Measurements from ENCODE around the gene PPFIBP1. TPM values are rescaled to one million over a fixed set of nuclear protein-coding genes. Genes with fewer than 3 reads are reported as not detected.

PPFIBP1 gene
- total RNA-seq, 1 donor from 2014 or later, result 68.9 TPM

DNA sequence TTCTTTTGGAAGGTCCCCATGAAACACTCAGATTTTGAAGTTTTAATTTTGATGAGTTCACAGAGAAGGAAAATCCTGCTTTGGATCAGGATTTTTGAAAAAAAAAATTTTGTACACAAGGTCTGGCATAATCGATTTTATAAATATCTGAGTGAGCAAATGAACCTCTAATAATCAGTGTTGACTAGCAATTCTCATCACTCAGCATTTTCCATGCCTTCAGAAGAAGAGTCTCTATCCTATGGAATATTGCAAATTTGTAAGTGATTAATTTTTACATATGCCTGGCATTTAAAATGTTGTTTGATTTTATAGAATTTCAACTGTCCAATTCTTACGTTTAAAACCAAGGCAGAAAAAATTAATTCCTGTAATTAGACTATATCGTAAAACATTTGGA, 141.7 kb downstream of the PPFIBP1 start:
- DNase-seq (ENCODE audit: low spot score), result no peak

DNA sequence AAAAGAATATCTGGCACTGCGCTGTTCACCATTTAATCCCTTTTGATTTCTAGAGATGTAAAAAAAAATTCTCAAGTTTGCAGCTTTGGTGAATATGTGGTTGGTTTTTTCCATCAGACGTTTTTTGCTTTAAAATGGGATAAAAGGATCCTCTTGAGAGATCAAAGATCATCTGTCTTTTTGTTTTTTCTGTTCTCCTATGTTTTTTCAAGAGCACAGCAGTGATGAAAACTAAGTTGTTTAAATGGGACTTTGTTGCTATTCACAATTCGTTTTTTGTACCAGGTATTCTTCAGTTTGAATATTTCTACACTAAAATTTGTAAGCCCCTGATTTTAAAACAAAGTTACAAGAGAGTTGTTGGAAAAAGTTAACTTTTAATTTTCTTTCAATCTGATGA, 142.5 kb downstream of the PPFIBP1 start:
- no peak for DNase-seq (ENCODE audit: low spot score)

DNA sequence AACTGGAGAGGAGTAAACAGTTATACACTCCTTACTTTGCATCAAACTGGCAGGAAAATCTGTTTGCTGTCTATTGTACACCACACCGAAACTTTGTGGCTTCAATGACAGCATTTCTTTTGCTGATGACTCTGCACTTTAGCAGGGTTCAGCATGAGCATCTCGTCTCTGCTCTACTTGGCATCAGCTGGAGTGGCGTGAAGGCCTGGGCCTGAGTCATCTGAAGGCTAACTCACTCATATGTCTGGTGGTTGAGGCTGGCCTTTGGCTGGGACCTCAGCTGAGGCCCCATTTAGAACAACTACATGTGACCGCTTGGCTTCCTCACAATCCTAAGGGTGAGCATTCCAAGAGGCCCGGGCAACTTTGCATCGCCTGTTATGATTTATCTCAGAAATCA, 143.5 kb downstream of the PPFIBP1 start:
- DNase-seq (ENCODE audit: low spot score), result no peak

DNA sequence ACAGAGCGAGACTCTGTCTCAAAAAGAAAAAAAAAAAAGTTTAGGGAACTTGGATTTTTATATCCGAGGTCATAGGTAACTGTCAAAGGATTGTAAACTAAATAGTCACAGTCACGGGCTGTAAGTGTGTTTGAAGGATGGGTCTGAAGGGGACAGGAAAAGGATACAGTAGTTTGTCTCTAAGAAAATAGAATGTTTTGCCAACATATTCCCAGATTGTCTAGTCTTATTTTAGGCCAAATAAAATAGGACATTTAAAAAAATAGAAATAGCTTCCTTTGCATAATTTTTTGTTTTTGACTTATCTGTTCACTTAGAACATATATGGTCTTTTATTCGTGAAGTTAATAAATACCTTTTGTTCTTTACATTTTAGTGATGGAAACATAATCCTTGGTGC, 148.0 kb downstream of the PPFIBP1 start:
- DNase-seq (ENCODE audit: low spot score), result no peak

DNA sequence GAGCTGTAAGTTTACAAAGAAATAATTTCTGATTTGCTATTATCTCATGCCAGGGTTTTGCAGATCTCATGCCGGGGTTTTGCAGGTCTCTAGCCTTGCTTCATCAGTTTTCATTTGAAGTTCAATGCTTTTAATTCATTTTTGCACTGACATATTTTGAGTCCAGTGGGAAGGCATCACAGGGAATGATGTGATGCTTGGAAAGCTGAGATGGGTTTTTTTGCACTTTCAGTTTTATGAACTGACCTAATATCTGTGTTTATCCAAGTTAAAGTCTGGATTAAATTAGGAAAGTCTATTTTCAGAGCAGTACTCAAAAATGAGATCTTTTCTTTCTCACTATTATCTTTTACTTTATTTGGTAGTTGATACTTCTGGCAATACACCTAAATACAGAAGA, 148.6 kb downstream of the PPFIBP1 start:
- DNase-seq (ENCODE audit: low spot score), result no peak

DNA sequence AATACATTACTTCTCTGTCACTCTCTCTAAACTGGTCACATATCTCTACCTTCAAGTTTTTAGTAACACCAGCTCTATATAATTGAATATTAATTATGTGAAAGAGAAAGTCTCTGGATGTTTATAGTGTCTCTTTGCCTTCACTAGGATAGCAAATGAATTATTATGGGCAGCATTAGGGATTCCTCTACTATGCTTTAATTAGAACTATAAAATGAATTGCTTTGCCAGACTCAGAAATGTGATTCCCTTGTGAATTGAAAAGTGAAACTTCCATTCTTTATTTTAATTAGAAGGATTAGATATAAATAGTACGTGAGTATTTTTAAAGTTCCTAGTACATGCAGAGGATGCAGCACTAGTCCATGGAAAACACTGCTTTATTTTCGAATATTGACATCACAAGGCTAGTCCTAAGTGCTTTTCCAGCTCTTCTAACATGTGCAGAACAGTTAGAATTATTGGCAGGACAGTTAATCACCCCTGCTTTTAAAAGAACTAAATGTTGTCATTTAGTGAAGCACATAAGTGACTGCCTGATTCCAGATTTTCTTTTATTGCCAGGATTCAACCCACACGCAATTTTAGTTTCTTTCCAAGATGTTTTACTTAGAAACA, 149.2 kb downstream of the PPFIBP1 start:
- DNase-seq (ENCODE audit: low spot score), result peak; percentile 35

DNA sequence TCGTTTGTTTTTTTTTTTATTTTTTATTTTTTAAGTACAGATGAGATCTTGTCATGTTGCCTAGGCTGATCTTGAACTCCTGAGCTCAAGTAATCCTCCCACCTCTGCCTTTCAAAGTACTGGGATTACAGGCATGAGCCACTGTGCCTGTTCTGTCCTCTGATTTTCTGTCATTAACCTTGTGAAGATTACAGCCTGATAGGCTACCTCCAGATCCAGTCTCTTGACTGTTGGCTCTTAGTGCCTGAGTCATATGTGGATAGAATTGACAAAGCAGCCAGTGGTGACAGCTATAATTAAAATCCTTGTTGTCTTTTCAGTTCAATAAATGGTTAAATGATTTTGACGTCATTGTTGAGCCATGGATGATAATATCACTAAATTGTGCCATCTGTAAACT, 151.0 kb downstream of the PPFIBP1 start:
- DNase-seq (ENCODE audit: low spot score), result no peak

DNA sequence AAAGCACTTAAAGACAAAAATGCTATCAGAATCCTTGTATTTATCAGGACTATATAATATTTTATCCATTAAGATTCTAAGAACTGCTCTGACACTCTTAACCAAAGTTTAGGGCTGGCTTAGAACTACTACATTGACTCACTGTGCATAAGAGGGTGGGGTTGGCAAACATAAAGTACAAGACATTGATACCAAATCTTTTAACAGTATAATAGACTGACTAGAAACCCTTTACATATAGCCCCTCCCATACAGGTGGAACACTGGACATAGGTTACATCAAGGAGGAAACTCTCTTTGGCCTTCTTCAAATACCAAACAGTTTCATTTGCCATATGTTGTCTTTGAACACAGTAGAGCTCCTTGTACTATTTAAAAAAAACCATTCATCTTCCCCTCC, 156.6 kb downstream of the PPFIBP1 start:
- DNase-seq (ENCODE audit: low spot score), result no peak

DNA sequence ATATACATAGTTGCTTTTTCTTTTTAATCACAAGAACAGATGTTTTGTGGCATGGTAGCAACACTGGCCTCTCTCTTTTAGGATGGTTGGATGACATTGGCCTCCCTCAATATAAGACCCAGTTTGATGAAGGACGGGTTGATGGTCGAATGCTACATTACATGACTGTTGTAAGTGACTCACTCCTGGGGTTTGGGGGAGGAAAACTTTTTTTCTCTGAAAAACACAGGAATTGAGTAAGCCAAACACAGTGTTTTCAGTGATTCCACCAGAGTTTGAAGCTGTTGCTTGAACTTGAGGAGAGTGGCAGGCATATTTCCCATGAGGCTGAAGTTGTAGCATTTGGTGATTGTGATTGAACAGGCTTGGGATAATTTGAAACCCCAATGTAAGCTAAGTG, 158.5 kb downstream of the PPFIBP1 start:
- no peak for DNase-seq (ENCODE audit: low spot score)

DNA sequence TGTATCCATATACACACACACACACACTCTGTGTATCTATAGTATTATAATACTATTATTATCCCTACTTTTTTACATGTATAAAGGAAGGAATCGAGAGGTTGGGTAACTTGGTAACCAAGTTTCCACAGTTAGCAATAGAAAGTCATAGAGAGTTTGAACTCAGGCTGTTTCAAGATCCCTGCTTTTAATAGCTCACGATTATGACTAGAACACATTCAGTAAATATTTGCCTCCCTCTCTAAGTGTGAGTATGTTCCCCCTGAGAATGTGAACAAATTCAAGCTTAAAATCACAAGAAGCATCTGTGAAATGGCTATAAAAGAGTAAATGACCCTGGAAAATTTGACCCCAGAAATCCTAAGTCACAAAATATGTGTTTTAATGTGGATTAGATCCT, 161.3 kb downstream of the PPFIBP1 start:
- no peak for DNase-seq (ENCODE audit: low spot score)

DNA sequence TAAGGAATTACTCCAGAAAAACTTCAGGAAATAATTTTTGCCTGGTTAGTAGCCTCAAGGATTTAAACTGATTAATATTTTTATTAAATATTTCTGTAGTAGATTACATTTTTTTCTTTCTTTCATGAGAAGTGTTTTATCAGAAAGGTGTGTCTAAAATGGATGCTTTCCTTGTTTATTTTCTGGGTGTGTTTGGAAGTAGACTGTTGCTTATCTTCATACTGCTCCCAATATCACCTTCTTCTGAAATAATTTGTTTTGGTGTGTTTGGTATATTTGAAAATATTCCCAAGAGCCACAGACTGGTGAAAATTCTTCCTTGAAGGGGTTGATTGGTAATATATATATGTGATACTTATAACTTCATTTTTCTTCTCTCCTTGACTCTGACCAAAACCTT, 162.1 kb downstream of the PPFIBP1 start:
- no peak for DNase-seq (ENCODE audit: low spot score)

DNA sequence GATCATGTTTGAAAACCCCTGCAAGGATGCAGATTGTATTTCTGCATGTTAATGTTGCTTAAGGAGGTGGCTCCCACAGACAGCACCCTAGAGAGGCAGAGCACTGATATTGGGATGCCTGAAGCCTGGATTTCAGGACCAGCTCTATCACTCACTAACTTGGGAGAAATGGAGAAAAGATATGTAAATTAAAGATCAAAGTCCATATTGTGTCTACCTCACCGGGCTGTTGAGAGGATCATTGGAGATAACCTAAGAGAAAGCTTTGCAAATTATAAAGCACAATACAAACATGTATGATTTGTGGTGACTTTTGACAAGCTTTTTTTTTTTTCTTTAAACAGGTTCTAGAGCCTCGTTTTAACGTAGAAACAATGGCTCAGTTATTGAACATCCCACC, 164.7 kb downstream of the PPFIBP1 start:
- no peak for DNase-seq (ENCODE audit: low spot score)

DNA sequence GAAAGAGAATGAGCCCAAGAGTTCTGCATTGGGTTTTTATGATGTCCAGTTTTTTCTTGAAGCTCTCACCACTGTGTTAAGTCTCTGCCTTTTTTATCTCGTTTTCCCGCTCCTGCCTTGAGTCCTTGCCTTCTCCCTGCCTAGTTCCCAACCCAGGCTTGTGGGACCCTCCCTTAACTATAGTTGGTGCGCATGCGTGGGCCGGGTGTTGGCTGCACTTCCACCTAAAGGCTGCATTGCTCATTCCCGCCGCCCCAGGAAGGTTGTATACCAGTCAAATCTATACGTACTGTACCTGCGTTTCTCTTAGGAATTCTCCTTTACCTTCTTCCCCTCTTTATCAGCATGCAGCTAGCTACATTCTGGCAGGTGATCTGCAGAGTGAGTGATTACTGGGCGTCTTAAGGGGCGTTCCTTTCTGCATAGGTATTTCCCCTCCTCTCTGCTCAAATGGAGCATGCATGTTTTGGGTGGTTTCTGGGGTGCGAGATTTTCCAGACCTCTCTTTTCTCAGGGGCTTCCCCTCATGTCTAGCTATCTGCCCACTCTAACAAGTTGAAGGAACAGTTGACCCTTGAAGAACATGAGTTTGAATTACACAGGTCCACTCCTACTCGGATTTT, 165.7 kb downstream of the PPFIBP1 start:
- DNase-seq (ENCODE audit: low spot score), result no peak

DNA sequence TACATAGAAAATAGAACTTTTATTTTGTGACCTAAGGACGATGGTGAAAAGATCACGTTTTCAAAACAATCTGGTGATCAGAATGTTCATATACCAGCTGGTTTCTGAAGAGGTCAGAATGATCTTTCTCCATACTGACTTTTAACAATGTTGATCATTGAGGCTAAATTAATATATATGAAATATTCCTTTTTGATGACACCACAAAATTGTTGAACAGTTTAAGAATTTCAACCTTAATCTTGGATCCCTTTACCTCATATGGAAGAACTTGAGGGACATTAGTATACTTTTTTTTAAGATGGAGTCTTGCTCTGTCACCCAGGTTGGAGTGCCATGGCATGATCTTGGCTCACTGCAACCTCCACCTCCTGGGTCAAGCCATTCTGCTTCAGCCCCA, 169.4 kb downstream of the PPFIBP1 start:
- no peak for DNase-seq (ENCODE audit: low spot score)

DNA sequence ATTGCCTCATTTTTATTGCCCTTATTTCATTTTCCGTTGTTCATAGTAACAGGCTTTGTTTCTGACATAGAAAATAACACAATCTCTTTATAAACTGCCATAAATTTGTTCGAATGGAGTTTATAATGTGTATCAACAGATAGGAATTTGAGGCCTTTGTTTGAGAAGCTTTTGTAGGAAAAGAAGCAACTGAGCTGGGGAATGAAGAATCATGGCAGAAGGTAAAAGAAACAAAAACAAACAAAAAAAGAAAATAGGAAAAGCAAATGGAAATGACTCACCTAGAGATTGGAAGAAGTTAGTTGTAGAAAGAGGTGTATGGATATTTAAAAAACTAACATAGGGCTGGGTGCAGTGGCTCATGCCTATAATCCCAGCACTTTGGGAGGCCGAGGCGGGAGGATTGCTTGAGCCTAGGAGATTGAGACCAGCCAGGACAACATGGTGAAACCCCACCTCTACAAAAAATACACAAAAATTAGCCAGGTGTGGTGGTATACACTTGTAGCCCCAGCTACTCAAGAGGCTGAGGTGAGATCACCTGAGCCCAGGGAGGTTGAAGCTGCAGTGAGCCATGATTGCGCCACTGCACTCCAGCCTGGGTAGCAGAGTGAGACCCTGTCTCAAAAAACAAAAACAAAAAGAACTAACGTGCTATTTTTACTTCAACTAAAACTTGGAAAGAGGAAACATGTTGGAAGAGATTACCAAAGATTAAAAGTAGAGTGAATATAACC, 171.7 kb downstream of the PPFIBP1 start:
- DNase-seq (ENCODE audit: low spot score), result no peak

DNA sequence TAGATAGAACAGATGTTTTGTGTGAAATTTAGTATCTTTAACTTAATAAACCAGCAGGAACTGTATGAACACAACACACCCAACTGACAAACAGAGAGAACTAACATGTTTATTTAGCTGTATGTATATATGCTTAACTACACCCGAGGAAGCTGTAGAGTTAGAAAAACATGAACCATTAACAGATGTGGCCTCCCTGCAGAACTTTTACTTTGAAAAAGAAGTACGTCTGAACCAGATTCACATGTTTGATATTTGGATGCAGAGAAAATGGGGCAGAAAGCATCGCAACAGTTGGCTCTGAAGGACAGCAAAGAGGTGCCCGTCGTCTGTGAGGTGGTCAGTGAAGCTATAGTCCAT, 172.3 kb downstream of the PPFIBP1 start, which contains the start of gene REP15:
Gene REP15 (plus strand): TSS at position 155 of the 360 bp plus-strand sequence. CDS start 116 bp downstream, at position 271.
- no peak for DNase-seq (ENCODE audit: low spot score)

DNA sequence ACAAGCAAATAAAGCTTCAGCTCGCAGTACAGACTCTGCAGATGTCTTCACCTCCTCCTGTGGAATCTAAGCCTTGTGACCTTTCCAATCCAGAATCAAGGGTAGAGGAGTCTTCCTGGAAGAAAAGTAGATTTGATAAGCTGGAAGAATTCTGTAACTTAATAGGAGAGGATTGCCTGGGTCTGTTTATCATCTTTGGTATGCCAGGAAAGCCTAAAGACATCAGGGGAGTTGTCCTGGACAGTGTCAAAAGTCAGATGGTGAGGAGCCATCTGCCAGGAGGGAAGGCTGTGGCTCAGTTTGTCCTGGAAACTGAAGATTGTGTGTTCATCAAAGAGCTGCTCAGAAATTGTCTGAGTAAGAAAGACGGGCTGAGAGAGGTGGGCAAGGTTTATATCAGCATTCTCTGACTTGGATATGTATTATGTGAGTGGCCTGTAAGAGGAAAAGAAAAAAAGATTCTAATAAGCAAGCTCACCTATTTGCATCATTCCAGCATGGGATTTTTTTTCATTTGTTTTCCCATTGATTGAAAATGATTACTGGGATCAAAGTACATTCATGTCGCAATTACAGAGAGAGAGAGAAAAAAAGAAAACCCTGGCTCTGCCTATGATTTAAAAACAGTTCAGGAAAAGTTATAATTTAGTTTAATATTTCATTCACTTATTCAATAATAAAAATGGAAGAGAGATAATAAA, 173.0 kb downstream of the PPFIBP1 start:
- peak; percentile 79 for DNase-seq (ENCODE audit: low spot score)

DNA sequence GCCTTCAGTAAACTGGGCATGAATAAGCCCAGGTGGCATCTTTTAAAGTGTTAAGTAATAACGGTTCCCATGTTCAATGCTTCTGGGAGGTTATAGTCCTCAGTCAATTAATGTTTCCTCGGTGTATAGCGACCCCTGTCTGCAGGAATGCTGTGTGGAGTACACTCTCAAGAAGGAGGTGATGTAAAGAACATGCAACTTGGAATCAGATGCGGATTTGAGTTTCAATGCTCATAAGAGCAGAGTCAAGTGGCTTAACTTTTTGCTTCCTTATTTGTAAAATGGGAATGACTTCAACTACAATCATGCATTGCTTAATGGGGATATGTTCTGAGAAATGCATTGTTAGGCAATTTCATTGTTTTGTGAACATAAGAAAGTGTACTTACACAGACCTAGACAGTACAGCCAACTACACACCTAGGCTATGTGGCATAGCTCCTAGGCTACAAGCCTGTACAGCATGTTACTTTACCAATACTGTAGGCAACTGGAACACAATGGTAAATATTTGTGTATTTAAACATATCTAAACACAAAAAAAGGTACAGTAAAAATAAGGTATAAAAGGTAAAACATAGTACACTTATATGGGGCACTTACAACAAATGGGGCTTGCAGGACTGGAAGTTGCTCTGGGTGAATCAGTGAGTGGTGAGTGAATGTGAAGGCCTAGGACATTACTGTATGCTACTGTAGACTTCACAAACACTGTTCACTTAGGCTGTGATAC, 179.9 kb downstream of the PPFIBP1 start:
- peak; percentile 81 for DNase-seq (ENCODE audit: low spot score)

DNA sequence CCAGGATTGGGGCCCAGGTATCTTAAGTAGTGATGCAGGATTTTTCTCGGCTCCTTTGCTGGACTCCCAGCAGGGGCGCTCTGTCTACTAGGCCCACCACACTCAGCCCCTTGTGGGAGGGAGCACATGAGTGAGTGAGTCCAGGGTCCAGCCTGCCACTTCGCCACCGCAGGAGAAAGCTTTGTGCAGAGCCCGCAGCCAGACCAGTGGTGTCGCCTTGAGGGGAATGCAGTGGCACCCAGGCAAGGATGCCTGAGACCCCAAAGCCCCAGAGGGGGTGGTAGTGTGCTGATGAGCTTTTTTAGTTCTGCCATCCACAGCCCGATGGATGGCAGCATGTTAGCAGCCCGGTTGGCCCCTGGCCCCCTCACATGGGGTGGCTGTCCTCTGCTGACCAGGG, 181.3 kb downstream of the PPFIBP1 start:
- no peak for DNase-seq (ENCODE audit: low spot score)

DNA sequence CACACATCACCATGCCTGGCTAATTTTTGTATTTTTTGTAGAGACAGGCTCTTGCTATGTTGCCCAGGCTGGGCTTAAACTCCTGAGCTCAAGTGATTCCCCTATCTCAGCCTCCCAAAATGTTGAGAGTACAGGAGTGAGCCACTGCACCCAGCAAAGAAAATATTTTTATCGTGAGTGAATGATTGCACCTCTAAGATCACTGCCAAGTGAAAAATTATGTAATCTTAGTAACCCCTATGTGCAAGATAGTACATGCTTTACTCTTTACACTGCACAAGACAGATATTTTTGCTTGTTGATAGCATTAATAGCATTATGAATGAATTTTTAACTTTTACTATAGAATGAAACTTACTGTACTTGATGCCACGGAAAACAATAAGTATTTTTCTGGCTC, 183.2 kb downstream of the PPFIBP1 start:
- DNase-seq (ENCODE audit: low spot score), result no peak

DNA sequence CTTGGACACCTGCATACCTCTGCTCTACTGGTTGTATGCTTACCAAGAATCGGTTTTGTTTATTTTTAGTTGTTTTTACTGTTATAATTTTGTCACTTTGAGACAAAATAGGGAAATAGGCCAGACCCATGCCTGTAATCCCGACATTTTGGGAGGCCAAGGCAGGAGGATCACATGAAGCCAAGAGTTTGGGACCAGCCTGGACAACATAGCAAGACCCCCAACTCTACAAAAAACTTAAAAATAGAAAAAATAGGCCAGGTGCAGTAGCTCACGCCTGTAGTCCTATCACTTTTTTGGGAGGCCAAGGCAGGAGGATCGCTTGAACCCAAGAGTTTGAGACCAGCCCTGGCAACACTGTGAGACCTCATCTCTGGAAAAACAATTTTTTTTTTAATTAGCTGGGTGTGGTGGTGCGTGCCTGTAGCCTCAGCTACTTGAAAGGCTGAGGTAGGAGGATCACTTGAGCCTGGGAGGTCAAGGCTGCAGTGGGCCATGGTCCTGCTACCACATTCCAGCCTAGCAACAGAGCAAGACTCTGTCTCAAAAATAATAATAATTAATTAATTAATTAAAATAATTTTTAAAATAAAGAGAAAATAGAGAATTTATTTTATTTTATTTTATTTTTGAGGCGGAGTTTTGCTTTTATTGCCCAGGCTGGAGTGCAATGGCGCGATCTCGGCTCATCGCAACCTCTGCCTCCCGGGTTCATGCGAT, 185.4 kb downstream of the PPFIBP1 start:
- no peak for DNase-seq (ENCODE audit: low spot score)
